Duodenal mucosa (tissue), 2 donors: ENCODE results near the gene FARP1.

Experiments
- H3K27ac ChIP-seq: one replicate; pipeline ENCODE4 v1.7.0; 2013; ENCODE audit warnings: low read depth, low read length
- H3K27me3 ChIP-seq, 2 donors: one replicate each; pipeline ENCODE4 v1.7.0; 2013; ENCODE audit warnings: low read length in 2 of 2, control low read depth in 1 of 2; ENCODE audit not compliant: insufficient read depth in 2 of 2, control insufficient read depth in 1 of 2
- H3K36me3 ChIP-seq, 2 donors: one replicate each; pipeline ENCODE4 v1.7.0; 2013; ENCODE audit warnings: low read length in 2 of 2, control low read depth in 1 of 2; ENCODE audit not compliant: insufficient read depth in 2 of 2, control insufficient read depth in 1 of 2
- H3K4me1 ChIP-seq, 2 donors: one replicate each; pipeline ENCODE4 v1.7.0; 2013; ENCODE audit warnings: low read length in 2 of 2, control low read depth in 1 of 2; ENCODE audit not compliant: insufficient read depth in 2 of 2, control insufficient read depth in 1 of 2
- H3K4me3 ChIP-seq, 2 donors: one replicate each; pipeline ENCODE4 v1.7.0; 2013; ENCODE audit warnings: low read length in 2 of 2, low read depth in 1 of 2
- H3K9ac ChIP-seq, 2 donors: one replicate each; pipeline ENCODE4 v1.7.0; 2013; ENCODE audit warnings: low read length in 2 of 2, low read depth in 1 of 2
- H3K9me3 ChIP-seq, 2 donors: one replicate each; pipeline ENCODE4 v1.7.0; 2013; ENCODE audit warnings: low read length in 2 of 2, control low read depth in 1 of 2; ENCODE audit not compliant: control insufficient read depth in 1 of 2

FARP1 gene

DNA sequence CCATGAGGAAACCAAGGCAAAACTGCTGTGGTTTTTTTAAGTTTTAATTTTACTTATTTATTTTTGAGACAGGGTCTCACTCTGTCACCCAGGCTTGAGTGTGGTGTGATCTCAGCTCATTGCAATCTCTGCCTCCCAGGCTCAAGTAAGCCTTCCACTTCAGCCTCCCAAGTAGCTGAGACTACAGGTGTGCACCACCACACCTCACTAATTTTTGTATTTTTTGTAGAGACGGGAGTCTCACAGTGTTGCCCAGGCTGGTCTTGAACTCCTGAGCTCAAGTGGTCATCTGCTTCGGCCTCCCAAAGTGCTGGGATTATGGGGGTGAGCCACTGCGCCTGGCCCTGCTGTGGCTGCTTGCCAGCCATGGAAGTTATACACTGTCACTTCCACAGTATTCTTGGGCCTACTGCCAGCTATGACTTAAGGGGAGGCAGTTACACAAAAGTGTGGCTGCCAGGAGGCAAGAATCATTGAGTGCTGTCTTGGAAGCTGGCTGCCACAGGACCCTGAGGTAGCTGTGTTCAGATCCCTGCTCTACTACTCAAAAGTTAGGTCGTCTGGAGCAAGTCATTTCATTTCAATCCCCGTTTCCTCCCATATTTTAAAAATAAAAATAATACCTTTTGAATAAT lies 12.7 kb downstream of the FARP1 start:
- H3K9ac ChIP-seq, result no peak overlapping the region
- no peak overlapping the region for H3K27ac ChIP-seq
- H3K9me3 ChIP-seq, result no peaks in the 10 kb centered on the region

DNA sequence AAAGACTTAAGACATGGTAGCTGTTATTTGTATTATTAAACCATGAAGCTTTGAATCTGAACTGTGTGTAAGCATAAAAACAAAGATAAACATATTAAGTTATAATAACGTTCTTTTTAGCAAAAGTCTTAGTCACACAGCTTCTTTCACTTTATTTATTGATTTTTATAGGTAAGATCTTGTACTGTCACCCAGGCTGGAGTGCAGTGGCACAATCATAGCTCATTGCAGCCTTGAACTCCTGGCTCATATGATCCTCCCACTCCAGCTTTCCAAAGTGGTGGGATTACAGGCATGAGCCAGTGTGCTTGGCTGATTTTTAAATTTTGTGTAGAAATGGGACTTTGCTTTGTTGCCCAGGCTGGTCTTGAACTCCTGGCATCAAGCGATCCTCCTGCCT lies 13.4 kb downstream of the FARP1 start:
- Histone ChIP-seq H3K4me1 (no peaks in the 10 kb centered on the region), H3K4me3 (no peak overlapping the region), H3K36me3 (no peaks in the 10 kb centered on the region), H3K9me3 (no peaks in the 10 kb centered on the region), H3K27ac (no peak overlapping the region), H3K27me3 (no peaks in the 10 kb centered on the region), H3K9ac (no peak overlapping the region)

More for the DNA sequence above, 12.7 kb downstream of the FARP1 start:
- Histone ChIP-seq H3K36me3 (no peaks in the 10 kb centered on the region), H3K4me3 (no peak overlapping the region), H3K4me1 (no peaks in the 10 kb centered on the region), H3K27me3 (no peaks in the 10 kb centered on the region)

DNA sequence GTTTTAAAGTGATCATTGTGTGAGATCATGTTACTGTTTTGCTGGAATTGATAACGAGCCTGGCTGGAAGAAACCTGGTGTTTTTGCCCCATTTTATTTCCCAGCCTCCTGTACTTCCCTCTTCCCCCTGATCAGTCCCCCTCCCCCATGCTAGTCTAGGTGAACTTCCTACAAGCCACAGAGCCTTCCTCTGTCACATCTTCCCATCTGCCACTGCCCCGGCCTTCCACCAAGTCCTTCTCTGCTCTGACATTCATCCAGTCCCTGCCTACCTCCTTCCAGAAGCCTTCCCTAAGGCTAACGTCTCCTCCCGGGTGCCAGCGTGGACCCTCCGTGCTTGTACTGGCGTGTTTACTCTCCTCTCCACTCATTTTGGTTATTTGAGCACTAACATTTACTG lies 14.3 kb downstream of the FARP1 start:
- no peak overlapping the region for H3K9ac ChIP-seq
- H3K27ac ChIP-seq, result no peak overlapping the region
- no peaks in the 10 kb centered on the region for H3K27me3 ChIP-seq
- no peaks in the 10 kb centered on the region for H3K4me1 ChIP-seq
- no peak overlapping the region for H3K4me3 ChIP-seq
- no peaks in the 10 kb centered on the region for H3K36me3 ChIP-seq
- H3K9me3 ChIP-seq, result no peaks in the 10 kb centered on the region

DNA sequence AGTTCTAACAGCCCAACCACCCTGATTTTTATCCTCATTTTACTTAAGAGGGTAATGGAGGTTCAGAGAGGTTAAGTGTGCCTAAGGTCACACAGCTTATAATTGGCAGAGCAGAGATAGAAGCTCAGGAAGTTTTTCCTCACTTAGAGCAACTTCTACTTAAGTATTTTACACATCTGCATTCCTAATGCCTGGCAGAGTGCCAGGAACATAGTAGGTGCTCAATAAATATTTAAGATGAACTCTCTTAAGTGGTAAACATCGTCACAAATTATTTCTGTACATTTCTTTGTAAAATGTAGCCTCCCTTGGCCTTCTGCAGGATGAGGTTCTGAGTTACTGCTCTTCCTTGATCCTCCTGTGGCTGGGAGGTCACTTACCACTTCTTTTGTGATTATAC lies 14.7 kb downstream of the FARP1 start:
- H3K27me3 ChIP-seq, result no peaks in the 10 kb centered on the region
- H3K9me3 ChIP-seq, result no peaks in the 10 kb centered on the region
- no peak overlapping the region for H3K4me3 ChIP-seq
- no peaks in the 10 kb centered on the region for H3K36me3 ChIP-seq
- H3K27ac ChIP-seq, result no peak overlapping the region
- H3K9ac ChIP-seq, result no peak overlapping the region
- no peaks in the 10 kb centered on the region for H3K4me1 ChIP-seq

DNA sequence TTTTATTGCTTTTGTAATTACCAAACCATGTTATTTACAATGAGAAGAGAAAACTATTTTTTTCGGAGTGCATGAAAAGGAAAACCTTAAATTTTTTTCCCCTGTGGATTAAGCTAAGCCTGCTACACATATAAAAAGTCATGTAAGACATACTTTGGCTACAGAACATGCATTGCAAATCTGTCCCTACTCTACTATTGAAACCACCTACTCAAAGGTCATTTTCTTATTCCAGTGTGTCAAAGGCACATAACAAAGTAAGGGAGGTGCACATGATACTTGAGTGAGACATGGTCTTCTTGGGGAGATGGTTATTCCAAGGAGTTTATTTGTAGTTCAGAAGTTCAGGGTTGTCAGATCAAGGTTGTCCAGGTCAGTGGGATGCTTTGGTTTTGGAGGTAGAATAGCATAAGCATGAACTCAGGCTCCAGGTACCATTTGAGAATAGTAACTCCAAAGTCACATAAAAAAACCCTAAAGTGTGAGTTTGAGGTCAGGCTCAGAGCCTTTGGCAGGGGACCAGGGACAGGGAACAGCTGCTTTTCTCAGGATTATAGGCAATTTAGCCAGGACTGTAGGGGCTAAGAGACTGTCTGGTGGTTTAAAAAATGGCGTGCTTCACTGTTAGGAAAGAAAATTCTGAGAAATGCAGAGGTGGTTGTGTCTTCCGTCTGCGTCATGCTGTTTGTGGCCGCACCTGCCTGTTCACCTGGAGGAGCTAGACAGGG lies 15.4 kb downstream of the FARP1 start:
- no peaks in the 10 kb centered on the region for H3K9me3 ChIP-seq
- H3K27ac ChIP-seq, result no peak overlapping the region
- no peak overlapping the region for H3K4me3 ChIP-seq
- H3K36me3 ChIP-seq, result no peaks in the 10 kb centered on the region
- no peaks in the 10 kb centered on the region for H3K4me1 ChIP-seq
- no peak overlapping the region for H3K9ac ChIP-seq
- no peaks in the 10 kb centered on the region for H3K27me3 ChIP-seq

DNA sequence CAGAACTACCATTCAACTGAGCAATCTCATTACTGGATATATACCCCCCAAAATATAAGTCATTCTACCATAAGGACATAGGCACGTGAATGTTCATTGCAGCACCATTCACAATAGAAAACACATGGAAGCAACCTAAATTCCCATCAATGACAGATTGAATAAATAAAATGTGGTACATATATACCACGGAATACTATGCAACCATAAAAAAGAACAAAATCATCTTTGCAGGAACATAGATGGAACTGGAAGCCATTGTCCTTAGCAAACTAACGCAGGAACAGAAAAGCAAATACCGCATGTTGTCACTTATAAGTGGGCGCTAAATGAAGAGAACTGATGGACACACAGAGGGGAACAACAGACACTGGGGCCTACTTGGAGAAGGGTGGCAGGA lies 20.0 kb downstream of the FARP1 start:
- H3K36me3 ChIP-seq, result no peaks in the 10 kb centered on the region
- H3K9ac ChIP-seq, result no peak overlapping the region
- no peak overlapping the region for H3K27ac ChIP-seq
- no peak overlapping the region for H3K4me3 ChIP-seq
- H3K4me1 ChIP-seq, result no peaks in the 10 kb centered on the region
- no peaks in the 10 kb centered on the region for H3K27me3 ChIP-seq
- no peaks in the 10 kb centered on the region for H3K9me3 ChIP-seq

DNA sequence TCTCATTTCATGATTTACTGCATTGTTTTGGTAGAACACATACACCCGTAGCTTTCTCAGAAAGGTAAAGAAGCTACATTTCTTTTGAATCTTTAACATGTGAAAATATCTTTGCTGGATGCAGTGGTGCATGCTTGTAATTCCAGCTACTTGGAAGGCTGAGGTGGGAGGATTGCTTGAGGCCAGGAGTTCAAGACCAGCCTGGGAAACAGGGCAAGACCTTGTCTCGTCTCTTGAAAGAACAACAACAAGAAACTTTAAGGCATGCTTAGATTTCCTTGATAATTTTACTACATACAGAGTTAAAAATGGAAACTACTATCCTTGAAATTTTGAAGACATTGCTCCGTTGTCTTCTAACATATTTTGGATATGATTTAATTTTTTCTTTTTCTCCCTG lies 26.4 kb downstream of the FARP1 start:
- H3K36me3 ChIP-seq, result no peaks in the 10 kb centered on the region
- H3K27me3 ChIP-seq, result no peaks in the 10 kb centered on the region
- H3K4me3 ChIP-seq, result no peak overlapping the region
- no peaks in the 10 kb centered on the region for H3K9me3 ChIP-seq
- H3K27ac ChIP-seq, result no peak overlapping the region
- no peak overlapping the region for H3K9ac ChIP-seq
- peaks cover 0 to 5% of the 10 kb centered on the region in 2 donors for H3K4me1 ChIP-seq

DNA sequence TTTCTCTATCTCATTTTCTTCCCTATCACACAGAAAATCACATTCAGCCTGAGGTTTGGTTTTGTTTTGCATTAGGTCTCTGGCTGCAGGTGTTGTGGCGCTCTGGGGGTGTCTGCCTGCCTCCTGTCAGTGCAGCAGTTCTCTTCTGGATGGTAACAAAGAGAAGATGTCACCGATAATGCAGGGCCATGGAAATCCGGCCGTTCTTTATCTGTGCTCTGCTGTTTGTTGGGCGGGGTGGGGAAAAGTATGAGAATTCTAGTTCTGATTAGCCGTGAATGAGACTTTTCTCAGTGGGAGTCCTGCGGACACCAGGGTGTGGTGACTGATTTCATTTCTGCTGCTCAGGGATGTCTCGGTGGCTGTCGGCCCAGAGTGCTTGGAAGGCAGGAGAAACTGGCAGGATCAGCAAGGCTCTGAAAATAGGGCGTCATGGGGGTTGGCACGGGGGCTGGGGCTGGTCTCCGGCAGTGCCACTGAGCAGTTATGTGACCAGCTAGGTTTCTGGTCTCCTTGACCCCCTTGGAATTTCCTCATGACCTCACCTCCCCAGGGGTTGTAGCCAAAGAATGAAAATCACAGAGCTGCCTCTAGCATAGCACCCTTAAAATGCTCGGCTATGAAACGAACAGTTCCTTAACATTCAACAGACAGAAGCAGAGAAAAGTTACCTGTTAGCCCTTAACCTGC lies 29.2 kb downstream of the FARP1 start:
- H3K9ac ChIP-seq, result no peak overlapping the region
- H3K27me3 ChIP-seq, result no peaks in the 10 kb centered on the region
- H3K4me1 ChIP-seq, result peaks cover 0 to 5% of the 10 kb centered on the region in 2 donors
- H3K27ac ChIP-seq, result peak overlapping the region; percentile 52
- H3K36me3 ChIP-seq, result no peaks in the 10 kb centered on the region
- no peak overlapping the region for H3K4me3 ChIP-seq
- no peaks in the 10 kb centered on the region for H3K9me3 ChIP-seq

DNA sequence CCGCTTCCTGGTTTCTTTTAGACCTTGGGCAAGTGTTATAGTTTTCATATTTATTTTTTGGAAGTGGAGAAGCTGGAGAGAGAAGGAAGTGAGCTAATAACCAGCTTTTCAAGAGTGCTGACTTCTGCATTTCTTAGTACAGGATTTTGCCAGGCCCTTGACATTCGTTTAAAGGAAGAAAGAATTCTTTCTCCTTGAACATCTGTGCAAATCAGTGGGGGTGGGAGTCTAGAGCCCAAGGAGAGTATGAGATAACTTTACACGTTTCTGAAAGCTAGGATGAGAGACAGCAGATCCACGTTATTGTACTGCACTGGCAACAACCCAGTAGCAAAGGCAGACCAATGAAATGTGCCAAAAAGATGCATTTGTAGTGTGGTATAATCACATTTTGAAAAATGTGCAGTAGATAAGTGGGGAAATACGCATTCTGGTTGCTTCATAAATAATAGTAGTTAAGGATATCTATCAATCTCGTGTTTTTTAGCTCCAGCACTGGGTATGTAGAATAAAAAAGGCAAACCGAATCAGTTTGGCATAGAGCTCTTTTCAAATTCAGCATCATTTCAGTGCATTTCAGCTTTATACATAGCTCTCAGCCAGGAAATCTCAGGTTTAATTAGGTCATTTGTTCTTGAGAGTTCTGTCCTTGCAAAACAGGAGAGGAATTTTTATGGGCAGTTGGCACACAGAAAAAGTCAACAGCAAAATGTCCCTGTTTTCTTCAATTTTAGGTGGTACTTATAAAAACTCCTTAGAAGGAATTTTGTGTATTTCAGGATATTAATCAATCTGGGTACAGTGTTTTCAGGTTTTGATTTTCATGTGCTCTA lies 29.9 kb downstream of the FARP1 start:
- H3K27me3 ChIP-seq, result no peaks in the 10 kb centered on the region
- H3K4me1 ChIP-seq, result peaks cover 0 to 5% of the 10 kb centered on the region in 2 donors
- peak overlapping the region; percentile 52 for H3K27ac ChIP-seq
- no peaks in the 10 kb centered on the region for H3K36me3 ChIP-seq
- H3K4me3 ChIP-seq, result no peak overlapping the region
- H3K9ac ChIP-seq, result no peak overlapping the region
- no peaks in the 10 kb centered on the region for H3K9me3 ChIP-seq
